ENCODE measurements around the gene REM2.

Gene REM2

GRCh38 chr14:22932146-22932545, 49.1 kb downstream of the REM2 start:
- no peak for DNase-seq

DNA sequence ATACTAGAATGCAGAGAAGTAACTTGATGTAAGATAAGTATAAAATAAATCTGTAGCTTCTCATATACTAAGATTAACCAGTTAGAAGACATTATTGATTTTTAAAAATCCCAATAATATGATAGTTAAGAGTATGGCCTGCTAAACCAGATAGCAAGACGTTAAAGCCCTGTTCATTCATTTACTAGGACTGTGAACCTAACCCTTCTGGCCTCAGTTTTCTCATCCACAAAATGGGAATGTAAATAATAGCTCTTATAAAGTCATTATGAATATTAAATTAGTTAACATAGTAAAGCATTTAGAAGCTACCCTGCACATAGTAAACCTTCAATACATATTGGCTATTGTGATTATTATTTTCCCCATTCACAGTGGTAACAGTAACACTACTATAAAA, 52.1 kb downstream of the REM2 start:
- no peak for DNase-seq
